Posterior vena cava (tissue), 2 donors: Measurements from ENCODE around the gene TXNDC5. TPM values are rescaled to one million over a fixed set of nuclear protein-coding genes. Genes with fewer than 3 reads are reported as not detected.

Source experiments
- total RNA-seq, 2 donors: library from RNA; stranded (reverse); fragmentation: NEBNext Ultra II Directional; extraction: Animal tissue kit (Norgen Biotek cat#: 25700); gene quantifications; one replicate each; pipeline ENCODE4 v1.2.1, GENCODE V29; 2021
- donor health status: DM: yes; HTN: yes; CAD: no.
- donor health status: DM: yes; HTN: yes; CAD: no.

TXNDC5 gene
- total RNA-seq, 2 donors from 2014 or later, result 98.2 to 122 TPM

Other genes starting within 250 kb of the TXNDC5 start
- 1 to 10 TPM; 2.0 to 5.7 TPM for gene BMP6, start 184.7 kb downstream of the TXNDC5 start, total RNA-seq
- gene BLOC1S5, start 153.6 kb upstream of the TXNDC5 start, total RNA-seq, result 10 to 100 TPM in 1 of 2 donors, 1 to 10 TPM in 1; 9.5 to 12.0 TPM
- gene EEF1E1, start 191.8 kb upstream of the TXNDC5 start, total RNA-seq, result 10 to 100 TPM; 16.0 to 22.3 TPM